K562 (cell line): ENCODE results near the gene KRABD2.
A peak's percentile ranks its signal among the peaks of the same experiment; 100 is the strongest.

Source experiments
- ATF7 ChIP-seq: fragments of 450-650 bp; IDR thresholded peaks from 2 replicates; pipeline ENCODE4 v1.7.1; 2014; ENCODE audit warnings: mild to moderate bottlenecking, moderate library complexity
- CEBPB ChIP-seq: fragments of 450-650 bp; IDR thresholded peaks from 2 replicates; pipeline ENCODE4 v1.6.1; 2016; ENCODE audit warnings: missing genetic modification characterization, missing compliant biosample characterization
- CHD2 ChIP-seq: IDR thresholded peaks from 2 replicates; pipeline ENCODE4 v1.6.1; 2011; ENCODE audit warnings: low read depth, low read length
- CHD4 ChIP-seq: fragments of 200-600 bp; sonication (generic); IDR thresholded peaks from 3 replicates; pipeline ENCODE4 v1.6.1; 2012; ENCODE audit warnings: low read depth, mild to moderate bottlenecking, mixed read lengths, low read length, inconsistent platforms; ENCODE audit not compliant: insufficient read depth, insufficient replicate concordance, poor library complexity, severe bottlenecking
- DMBX1 ChIP-seq: fragments of 250-450 bp; sonication (Bioruptor Pico); IDR thresholded peaks from 2 replicates; pipeline ENCODE4 v1.8.0; 2022; ENCODE audit warnings: inconsistent platforms, mild to moderate bottlenecking, moderate library complexity, borderline replicate concordance
- EP400 ChIP-seq: fragments of 450-650 bp; IDR thresholded peaks from 2 replicates; pipeline ENCODE4 v1.6.1; 2017; ENCODE audit warnings: antibody characterized with exemption, mild to moderate bottlenecking, moderate library complexity
- ETV5 ChIP-seq: sonication (generic); formaldehyde crosslinking; IDR thresholded peaks from 2 replicates; pipeline ENCODE4 v1.4.0; 2020; ENCODE audit warnings: low read depth, mild to moderate bottlenecking, missing genetic modification reagents
- FOXA3 ChIP-seq, 2 experiments: fragments of 450-650 bp in 1 of 2; sonication (generic) in 1 of 2; formaldehyde crosslinking; IDR thresholded peaks in 1 of 2; conservative IDR thresholded peaks in 1 of 2; 2 replicates each; pipeline versions ENCODE4 v1.4.0 to v1.8.0; 2020 to 2022; ENCODE audit warnings: mild to moderate bottlenecking in 2 of 2, missing genetic modification reagents in 1 of 2
- MAFF ChIP-seq: IDR thresholded peaks from 2 replicates; pipeline ENCODE4 v1.6.1; 2012; ENCODE audit warnings: low read length, improper control_type of control experiment
- MAFG ChIP-seq: fragments of 450-650 bp; conservative IDR thresholded peaks from 2 replicates; pipeline ENCODE4 v1.6.1; 2016; ENCODE audit warnings: missing genetic modification characterization, missing compliant biosample characterization
- MBD2 ChIP-seq: sonication (generic); IDR thresholded peaks from 2 replicates; pipeline ENCODE4 v1.6.1; 2016; ENCODE audit warnings: low read depth, borderline replicate concordance
- MTA2 ChIP-seq: fragments of 450-650 bp; IDR thresholded peaks from 2 replicates; pipeline ENCODE4 v1.6.1; 2016; ENCODE audit warnings: low read depth
- NELFE ChIP-seq: IDR thresholded peaks from 2 replicates; pipeline ENCODE4 v1.6.1; 2011; ENCODE audit warnings: mild to moderate bottlenecking; ENCODE audit not compliant: insufficient read depth, insufficient read length
- NFATC3 ChIP-seq: fragments of 450-650 bp; IDR thresholded peaks from 2 replicates; pipeline ENCODE4 v1.6.1; 2017; ENCODE audit warnings: mild to moderate bottlenecking
- NR1H2 ChIP-seq: sonication (generic); formaldehyde crosslinking; IDR thresholded peaks from 2 replicates; pipeline ENCODE4 v1.4.0; 2020; ENCODE audit warnings: mild to moderate bottlenecking, missing genetic modification reagents
- NR2C1 ChIP-seq, 2 experiments: fragments of 450-650 bp; IDR thresholded peaks; 2 replicates each; pipeline ENCODE4 v1.6.1; 2017; ENCODE audit warnings: mild to moderate bottlenecking in 2 of 2, antibody characterized with exemption in 1 of 2, inconsistent platforms in 1 of 2, missing compliant biosample characterization in 1 of 2, missing genetic modification characterization in 1 of 2
- SMARCA5 ChIP-seq: fragments of 450-650 bp; IDR thresholded peaks from 2 replicates; pipeline ENCODE4 v1.6.1; 2016
- SMC3 ChIP-seq: conservative IDR thresholded peaks from 2 replicates; pipeline ENCODE4 v1.6.1; 2011; ENCODE audit warnings: low read depth, low read length, improper control_type of control experiment; ENCODE audit not compliant: insufficient read depth
- SNRNP70 ChIP-seq: fragments of 200-400 bp; formaldehyde crosslinking; optimal IDR thresholded peaks from 2 replicates; pipeline ENCODE3; 2017; ENCODE audit warnings: low read depth, low read length
- TARDBP ChIP-seq: fragments of 450-650 bp; IDR thresholded peaks from 2 replicates; pipeline ENCODE4 v1.6.1; 2016
- THRAP3 ChIP-seq: fragments of 450-650 bp; IDR thresholded peaks from 2 replicates; pipeline ENCODE4 v1.6.1; 2016; ENCODE audit warnings: mild to moderate bottlenecking, inconsistent platforms, borderline replicate concordance
- ZBED1 ChIP-seq: IDR thresholded peaks from 2 replicates; pipeline ENCODE4 v1.6.1; 2014
- ZNF140 ChIP-seq: fragments of 250-450 bp; sonication (Bioruptor Pico); IDR thresholded peaks from 2 replicates; pipeline ENCODE4 v1.8.0; 2021; ENCODE audit warnings: moderate library complexity, mild to moderate bottlenecking, inconsistent platforms
- ZNF146 ChIP-seq: IDR thresholded peaks from one replicate; pipeline ENCODE4 v1.6.1; 2018; ENCODE audit warnings: missing compliant biosample characterization; ENCODE audit not compliant: unreplicated experiment
- ZNF239 ChIP-seq: fragments of 250-450 bp; sonication (Bioruptor Pico); IDR thresholded peaks from 2 replicates; pipeline ENCODE4 v1.4.0; 2020; ENCODE audit warnings: mild to moderate bottlenecking
- ZNF277 ChIP-seq: fragments of 250-450 bp; sonication (Bioruptor Pico); IDR thresholded peaks from 2 replicates; pipeline ENCODE4 v1.8.0; 2022; ENCODE audit warnings: inconsistent platforms, mild to moderate bottlenecking, moderate library complexity, borderline replicate concordance
- ZNF282 ChIP-seq: sonication (generic); formaldehyde crosslinking; IDR thresholded peaks from 2 replicates; pipeline ENCODE4 v1.8.1; 2023; ENCODE audit warnings: missing genetic modification reagents
- ZNF316 ChIP-seq: fragments of 450-650 bp; IDR thresholded peaks from 2 replicates; pipeline ENCODE4 v1.6.1; 2016
- ZNF644 ChIP-seq: fragments of 200-800 bp; sonication (Bioruptor generic); IDR thresholded peaks from 2 replicates; pipeline ENCODE4 v1.6.1; 2016; ENCODE audit warnings: low read depth, missing genetic modification characterization, missing compliant biosample characterization
- ZNF695 ChIP-seq: fragments of 450-650 bp; formaldehyde crosslinking; IDR thresholded peaks from 2 replicates; pipeline ENCODE4 v1.4.0; 2020; ENCODE audit warnings: mild to moderate bottlenecking, moderate library complexity

The KRABD2 gene

GRCh38 chr17:8420041-8420934 lies 43.8 kb upstream of the KRABD2 start (continued):
- TF ChIP-seq ZNF146 (no peak), TARDBP (peak; percentile 47; the same call in 1 of the 2 replicates), ZNF695 (CRISPR knock-in tag) (no peak), ZNF316 (peak; percentile 48; the same call in 1 of the 2 replicates), ATF7 (peak; percentile 97), MBD2 (0 out of 2 replicates have a peak, but pooled peaks have one; percentile 47), ZNF239 (no peak), NR1H2 (CRISPR knock-in tag) (no peak), ZNF282 (CRISPR knock-in tag) (no peak), MTA2 (peak; percentile 86), FOXA3 (CRISPR knock-in tag; conservative IDR thresholded peaks at IDR 0.05 in 1 of 2, IDR thresholded peaks at IDR 0.05 in 1 of 2) (peak; percentile 80 to 90), MAFG (peak; percentile 51; the same call in 1 of the 2 replicates), MAFF (peak; percentile 32; the same call in 1 of the 2 replicates), EP400 (peak; percentile 49), SNRNP70 (no peak), CHD4 (no peak), ZNF644 (0 out of 2 replicates have a peak, but pooled peaks have one; percentile 49), ETV5 (CRISPR knock-in tag) (0 out of 2 replicates have a peak, but pooled peaks have one; percentile 21), SMARCA5 (0 out of 2 replicates have a peak, but pooled peaks have one; percentile 62), CHD2 (no peak), ZBED1 (0 out of 2 replicates have a peak, but pooled peaks have one; percentile 65), DMBX1 (CRISPR knock-in tag) (no peak), SMC3 (no peak), THRAP3 (no peak), CEBPB (tag) (peak; percentile 94), ZNF277 (no peak), NFATC3 (no peak), ZNF140 (no peak), NR2C1 (IDR thresholded peaks at IDR 0.05) (peak; percentile 83), NR2C1 (tag; IDR thresholded peaks at IDR 0.05) (peak; percentile 88), NELFE (no peak)
